ENCODE data around the gene PLD6.
A peak's percentile ranks its signal among the peaks of the same experiment; 100 is the strongest.
"Not testable (repeated sequence)": the region's sequence is repeated elsewhere in the genome, so short reads cannot be mapped to it uniquely, and the experiment has no call there.

The PLD6 gene, protein sequence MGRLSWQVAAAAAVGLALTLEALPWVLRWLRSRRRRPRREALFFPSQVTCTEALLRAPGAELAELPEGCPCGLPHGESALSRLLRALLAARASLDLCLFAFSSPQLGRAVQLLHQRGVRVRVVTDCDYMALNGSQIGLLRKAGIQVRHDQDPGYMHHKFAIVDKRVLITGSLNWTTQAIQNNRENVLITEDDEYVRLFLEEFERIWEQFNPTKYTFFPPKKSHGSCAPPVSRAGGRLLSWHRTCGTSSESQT

DNA sequence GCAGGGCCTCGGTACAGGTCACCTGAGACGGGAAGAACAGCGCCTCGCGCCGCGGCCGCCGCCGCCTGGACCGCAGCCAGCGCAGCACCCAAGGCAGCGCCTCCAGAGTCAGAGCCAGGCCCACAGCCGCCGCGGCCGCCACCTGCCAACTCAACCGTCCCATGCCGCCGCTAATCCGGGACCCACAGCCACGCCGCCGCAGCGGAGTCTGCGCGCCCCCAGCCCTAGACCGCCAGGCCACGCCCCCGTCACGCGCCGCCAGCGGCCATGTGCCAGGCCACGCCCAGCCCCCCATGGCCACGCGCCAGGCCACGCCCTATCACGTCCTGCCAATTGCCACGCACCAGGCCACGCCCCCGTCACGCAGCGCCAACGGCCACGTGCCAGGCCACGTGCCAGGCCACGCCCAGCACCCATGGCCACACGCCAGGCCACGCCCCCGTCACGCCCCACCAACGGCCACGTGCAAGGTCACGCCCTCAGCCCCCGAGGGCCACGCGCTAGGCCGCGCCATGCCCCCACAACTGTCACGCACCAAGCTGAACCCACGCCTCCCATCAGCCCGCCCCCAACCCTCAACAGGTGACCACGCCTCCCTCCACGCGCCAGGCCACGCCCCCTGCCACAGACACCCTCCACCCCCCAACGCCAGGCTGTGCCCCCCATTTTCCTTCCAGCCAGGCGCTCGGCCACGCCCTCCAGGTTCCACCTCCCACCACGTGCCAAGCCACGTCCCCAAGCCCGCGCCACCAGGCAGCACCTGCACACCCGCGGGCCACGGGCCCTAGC, at the start of gene PLD6:
Gene PLD6 (minus strand): TSS at position 210 of the 789 bp plus-strand sequence. CDS start 47 bp downstream, at position 163.
- DNase-seq = peak; percentile 82

DNA sequence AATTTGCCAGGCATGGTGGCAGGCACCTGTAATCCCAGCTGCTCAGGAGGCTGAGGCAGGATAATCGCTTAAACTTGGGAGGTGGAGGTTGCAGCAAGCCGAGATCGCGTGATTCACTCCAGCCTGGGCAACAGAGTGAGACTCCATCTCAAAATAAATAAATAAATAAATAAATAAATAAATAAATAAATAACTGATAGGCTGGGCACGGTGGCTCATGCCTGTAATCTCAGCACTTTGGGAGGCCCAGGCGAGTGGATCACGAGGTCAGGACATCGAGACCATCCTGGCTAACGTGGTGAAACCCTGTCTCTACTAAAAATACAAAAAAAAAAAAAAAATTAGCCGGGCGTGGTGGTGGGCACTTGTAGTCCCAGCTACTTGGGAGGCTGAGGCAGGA, 49.6 kb upstream of the PLD6 start:
- not testable (repeated sequence) for DNase-seq

DNA sequence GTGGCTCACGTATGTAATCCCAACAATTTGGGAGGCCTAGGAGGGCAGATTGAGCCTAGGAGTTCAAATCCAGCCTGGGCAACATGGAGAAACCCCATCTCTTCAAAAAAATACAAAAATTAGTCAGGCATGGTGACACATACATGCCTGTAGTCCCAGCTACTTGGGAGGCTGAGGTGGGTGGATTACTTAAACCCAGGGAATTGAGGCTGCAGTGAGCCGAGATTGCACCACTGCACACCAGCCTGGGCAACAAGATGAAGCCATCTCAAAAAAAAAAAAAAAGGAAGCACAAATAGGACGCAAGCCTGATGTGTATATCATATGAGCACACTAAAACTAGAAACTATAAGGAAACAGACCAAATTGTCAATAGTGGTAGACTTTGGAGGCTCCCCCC, 47.9 kb upstream of the PLD6 start:
- DNase-seq = no peak

DNA sequence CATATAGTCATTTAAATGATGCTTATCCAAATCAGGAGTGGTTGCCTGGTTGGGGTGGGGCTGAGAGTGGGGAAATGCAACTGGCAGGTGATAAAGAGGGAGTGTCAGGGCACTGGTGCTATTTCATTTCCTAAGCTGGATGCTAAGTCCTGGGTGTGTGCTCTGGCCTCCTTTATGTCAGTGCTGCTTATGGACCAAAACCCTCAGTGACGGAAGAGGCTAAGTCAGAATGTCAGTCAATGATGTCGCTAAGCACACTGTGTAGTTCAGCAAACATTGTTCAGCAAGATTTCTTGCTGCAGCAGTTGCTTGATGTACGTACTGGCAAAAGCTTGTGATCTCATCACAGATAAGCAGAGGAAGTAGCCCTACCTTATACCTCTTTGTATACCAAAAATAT, 47.3 kb upstream of the PLD6 start:
- no peak for DNase-seq

DNA sequence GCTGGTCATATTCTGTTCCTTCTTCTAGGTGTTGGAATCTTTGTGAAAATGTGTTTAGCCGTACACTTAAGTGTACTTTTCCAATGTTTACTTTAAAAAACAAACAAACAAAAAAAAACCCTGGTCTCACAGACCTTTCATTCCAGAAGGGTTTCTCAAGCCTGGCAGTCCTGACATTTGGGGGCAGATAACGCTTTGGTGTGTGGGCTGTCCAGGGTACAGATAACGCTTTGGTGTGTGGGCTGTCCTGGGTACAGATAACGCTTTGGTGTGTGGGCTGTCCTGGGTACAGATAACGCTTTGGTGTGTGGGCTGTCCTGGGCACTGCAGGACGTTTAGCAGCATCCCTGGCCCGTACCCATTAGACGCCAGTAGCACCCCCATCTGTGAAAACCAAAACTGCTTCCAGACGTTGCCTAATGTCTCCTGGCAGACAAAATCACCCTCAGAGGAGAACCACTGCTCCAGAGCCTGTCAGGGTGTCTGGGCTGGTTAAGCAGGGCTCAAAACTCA, 46.1 kb upstream of the PLD6 start:
- DNase-seq = no peak

DNA sequence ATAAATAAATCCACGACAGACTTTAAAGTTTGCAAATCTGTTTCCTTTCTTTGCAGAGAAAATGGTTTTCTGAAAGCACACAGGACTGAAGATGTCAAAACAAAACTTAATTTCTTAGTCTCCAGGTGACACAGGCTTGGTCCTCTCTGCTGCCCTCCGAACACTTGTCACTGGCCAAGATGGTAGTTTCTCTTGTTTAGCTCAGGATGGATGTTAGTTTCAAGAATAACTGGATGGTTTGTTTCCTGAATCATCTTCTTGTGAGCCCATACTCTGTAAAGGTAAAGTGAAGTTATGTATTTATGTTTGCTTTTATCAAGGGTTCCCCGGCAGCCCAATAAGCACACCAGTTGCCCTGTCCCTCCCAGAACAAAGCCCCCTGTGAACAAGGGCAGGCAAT, 40.7 kb upstream of the PLD6 start:
- DNase-seq = no peak

DNA sequence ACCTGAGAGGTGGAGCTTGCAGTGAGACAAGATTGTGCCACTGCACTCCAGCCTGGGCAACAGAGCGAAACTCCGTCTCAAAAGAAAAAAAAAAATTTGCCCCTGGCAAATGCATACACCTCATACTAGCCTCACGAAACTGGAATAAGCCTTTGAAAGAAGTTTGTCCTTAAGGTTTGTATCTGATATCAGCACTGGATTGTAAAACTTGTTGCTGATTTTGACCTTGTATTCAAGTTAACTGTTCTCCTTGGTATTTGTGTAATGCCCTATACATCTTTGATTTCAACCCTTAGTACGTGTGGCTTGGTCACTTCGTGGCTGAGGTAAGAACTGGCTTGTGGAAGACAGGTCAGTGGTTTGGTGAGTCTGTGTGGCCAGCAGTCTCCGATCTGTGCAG, 37.0 kb upstream of the PLD6 start:
- no peak for DNase-seq

DNA sequence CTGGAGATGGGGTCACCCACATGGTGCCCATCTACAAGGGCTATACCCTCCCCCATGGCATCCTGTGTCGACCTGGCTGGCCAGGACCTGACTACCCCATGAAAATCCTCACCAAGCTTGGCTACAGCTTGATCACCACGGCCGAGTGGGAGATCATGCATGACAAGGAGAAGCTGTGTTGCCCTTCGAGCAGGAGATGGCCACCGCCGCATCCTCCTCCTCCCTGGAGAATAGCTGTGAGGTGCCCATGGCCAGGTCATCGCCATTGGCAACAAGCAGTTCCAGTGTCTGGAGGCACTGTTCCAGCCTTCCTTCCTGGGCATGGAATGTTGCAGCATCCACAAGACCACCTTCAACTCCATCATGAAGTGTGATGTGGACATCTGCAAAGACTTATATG, 36.1 kb upstream of the PLD6 start:
- DNase-seq = no peak

DNA sequence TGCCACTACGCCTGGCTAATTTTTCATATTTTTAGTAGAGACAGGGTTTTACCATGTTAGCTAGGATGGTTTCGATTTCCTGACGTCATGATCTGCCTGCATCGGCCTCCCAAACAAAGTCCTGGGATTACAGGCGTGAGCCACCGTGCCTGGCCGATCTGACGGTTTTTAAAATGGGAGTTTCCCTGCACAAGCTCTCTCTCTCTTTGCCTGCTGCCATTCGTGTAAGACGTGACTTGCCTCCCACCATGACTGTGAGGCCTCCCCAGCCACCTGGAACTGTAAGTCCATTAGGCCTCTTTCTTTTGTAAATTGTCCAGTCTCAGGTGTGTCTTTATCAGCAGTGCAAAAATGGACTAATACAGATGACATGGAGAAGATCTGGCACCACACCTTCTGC, 35.5 kb upstream of the PLD6 start:
- no peak for DNase-seq

DNA sequence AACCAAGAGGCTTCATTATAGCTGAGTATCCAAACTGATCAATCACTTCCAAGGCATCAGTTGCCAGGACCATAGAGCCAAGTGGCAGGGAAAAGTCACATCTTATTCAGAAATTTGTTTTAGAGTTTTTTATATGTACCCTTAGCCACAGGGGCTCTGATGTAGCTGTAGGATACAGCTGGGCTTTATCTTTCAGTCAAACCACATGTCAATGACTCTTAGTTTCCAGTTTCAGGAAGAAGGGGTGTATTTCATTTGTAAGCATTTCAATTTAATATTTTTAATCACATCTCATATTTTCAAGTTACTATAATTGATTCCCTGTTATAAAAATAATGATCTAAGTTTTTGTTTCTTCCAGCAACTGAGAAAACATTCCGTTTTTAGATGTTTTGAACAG, 33.7 kb upstream of the PLD6 start:
- no peak for DNase-seq

DNA sequence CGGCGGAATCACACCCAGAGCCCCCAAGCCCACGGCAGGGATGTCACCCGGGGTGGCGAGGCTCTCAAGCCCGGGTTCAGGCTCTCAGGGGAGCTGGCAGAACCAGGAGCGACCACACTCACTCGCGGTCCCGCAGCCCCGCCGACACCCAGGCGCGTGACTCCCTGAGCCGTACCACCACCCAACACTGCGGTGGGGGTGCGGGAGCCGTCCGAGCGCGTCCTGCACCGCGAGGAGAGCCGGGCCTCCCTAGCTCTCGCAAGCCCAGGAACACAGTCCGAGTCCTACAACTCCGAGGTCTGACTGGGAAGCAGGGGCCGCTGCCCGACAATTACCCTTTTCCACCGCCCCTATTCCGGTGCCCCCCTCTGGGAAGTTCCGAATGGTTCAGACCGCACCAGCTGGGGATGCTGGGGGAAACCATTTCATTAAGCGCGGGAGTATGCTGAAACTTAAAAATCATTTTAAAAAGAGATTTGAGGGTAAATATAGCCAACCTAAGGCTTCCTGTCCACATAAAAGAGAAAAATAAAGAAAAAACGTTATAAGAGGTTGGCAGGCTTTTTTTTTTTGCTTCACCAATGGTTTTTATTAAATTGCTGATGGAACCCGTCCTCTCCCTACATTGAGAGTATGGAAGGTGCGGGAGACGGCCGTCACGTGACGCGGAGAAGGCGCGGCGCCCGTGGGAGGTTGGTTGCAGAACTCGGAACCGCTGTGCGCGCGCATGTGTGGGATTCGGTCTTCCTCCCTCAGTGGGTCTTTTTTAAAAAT, 31.1 kb upstream of the PLD6 start, which contains the start of gene FLCN:
Gene FLCN (minus strand): TSS at position 143 of the 774 bp plus-strand sequence. CDS start 9,031 bp downstream, outside the sequence.
- peak; percentile 64 for DNase-seq

DNA sequence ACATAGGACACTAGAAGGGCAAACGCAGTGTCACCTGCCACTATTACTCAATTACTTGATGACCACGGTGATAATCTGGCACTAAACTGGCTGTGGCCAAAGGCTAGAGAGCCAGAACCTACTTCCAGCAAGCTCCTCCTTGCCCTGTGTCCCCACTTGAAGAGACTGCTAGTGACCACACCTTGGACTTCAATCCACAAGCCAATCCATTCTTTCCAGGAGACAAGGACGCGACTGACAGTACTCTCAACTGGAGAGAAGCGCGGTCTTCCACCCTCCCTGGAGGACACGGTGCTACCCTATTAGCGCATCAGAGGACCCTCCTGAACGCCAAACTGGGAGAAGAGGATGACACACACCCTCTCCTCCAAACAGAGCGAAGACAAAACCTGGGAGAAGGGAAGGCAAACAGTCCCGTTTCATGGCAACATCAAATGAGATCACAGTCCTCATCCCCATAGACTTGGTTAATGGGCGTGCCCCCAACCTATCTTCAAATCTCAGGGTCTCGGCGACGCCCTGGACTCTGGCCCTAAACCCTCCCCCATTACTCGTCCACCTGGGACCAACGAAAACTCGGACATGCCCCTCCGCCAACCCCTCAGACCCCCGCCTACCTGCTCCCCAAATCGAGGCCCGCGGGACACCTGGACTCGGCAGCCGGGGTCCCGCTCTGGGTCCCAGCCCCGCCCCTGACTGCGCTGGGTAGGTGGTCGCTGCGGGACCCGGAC, 30.3 kb upstream of the PLD6 start:
- peak; percentile 6 for DNase-seq

DNA sequence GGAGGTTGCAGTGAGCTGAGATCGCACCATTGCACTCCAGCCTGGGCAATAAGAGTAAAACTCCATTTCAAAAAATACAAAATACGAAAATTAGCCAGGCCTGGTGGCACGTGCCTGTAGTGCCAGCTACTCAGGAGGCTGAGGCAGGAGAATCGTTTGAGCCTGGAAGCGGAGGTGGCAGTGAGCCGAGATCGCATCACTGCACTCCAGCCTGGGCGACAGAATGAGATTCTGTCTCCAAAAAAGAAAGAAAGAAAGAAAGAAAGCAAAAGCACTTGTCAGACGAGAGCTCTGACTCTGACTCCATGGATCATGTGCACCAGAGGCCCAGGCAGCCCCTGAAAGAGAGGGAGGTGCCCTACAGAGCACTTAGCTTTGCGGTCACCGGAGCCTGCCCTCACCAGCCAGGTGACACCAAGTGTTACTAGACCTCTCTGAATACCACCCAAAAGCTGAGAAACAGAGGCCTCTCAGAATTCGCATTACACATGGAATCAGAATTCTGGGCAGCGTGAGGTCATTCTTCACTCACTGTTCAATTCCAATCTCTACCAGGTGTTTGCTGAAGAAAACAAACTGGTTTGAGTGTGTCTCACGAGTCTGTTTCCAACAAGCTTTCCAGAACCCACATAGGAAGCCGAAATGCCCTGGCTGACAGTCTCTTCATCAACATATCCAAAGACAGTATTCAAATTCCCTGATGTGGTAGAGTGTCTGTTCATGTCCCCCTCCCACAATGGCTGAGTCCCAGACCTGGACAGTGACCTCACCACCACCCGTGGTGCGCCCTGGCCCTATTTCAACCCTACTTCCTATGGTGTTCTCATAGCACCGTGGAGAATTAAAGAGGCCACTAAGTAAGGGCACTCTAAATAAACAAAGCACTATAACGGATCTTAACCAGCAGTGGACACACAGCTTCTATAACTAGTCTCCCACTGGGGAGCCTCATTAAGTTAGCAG, 29.4 kb upstream of the PLD6 start:
- no peak for DNase-seq

DNA sequence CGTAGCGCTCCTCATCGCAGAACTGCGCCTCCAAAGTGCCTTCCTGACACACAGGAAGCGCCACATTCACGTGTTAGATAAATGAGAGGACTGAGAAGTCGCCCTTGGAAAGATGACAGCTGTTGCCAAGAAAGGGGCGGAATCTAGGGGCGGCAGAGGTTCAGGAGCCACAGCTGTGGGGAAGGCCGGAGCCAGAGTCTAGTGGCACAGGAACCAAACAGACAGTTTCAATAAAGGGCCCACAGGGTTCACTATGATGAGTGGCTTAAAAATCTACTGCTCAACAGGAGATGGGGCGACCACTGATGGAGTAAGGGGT, 26.1 kb upstream of the PLD6 start:
- no peak for DNase-seq

DNA sequence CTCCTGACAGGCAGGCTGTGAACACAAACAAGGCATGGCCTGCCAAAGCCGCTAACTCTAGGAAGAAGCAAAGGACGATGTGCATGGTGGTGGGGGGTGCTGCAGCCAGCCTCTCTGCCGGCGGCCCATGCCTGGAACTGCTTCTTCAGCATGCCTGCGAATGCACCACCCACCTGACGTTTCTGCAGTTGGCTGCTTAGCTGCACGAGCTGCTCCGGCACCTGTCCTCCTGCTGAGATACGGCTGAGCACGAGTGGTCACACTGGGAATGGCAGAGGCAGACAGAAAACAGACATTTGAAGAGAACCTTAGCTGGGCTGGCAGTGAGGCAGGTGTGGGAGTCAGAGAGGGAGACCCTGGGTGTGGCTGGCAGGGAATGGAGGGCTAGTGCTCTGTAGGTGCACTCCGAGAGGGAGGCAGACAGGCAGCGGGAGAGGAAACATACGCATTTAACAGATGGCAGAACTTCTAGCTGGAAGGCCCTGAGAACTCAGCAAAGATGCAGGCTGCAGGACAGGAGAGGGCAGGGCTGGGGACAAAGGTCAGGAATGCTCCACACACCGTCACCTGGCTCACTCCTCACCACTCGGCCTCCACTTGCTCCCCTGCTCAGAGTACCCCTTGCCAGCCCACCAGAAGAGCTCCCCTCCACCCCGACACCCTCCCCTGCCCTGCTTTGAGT, 25.6 kb upstream of the PLD6 start:
- no peak for DNase-seq

DNA sequence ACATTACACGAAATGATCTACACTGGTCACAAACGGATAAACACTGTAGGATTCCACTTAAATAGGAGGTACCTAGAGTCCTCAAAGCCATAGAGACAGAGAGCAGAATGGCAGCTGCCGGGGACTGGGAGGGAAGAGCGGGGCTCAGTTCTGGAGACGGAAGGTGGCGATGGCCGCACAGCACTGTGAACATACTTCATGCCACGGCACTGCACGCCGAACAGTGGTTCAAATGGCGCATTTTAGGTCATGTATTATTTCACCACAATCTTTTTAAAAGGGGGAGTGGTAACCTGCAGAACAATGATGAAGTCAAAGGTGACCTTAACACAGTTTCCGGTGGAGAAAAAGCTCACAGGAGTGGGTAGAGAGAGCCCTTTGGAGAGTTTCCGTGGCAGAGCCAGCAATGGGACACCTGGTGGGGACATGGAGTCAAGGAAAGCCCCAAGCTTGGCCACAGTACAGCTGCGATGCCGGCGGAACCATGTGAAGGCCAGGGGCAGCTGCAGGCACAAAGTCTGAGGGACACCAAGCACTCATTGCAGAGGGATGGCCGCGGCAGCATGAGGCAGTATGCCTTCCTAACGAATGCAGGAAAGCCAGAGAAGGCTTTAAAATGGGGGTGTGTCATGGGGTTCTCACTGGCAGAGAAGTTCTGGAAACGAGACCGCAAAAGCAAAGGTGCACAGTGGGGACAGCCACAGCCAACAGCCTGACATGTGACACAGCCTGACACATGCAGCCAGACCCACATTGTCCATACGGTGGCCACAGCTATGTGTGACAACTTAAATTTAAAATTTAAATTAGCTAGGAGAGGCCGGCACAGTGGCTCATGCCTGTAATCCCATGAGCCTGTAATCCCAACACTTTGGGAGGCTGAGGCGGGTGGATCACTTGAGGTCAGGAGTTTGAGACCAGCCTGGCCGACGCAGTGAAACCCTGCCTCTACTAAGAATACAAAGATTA, 23.6 kb upstream of the PLD6 start:
- no peak for DNase-seq

DNA sequence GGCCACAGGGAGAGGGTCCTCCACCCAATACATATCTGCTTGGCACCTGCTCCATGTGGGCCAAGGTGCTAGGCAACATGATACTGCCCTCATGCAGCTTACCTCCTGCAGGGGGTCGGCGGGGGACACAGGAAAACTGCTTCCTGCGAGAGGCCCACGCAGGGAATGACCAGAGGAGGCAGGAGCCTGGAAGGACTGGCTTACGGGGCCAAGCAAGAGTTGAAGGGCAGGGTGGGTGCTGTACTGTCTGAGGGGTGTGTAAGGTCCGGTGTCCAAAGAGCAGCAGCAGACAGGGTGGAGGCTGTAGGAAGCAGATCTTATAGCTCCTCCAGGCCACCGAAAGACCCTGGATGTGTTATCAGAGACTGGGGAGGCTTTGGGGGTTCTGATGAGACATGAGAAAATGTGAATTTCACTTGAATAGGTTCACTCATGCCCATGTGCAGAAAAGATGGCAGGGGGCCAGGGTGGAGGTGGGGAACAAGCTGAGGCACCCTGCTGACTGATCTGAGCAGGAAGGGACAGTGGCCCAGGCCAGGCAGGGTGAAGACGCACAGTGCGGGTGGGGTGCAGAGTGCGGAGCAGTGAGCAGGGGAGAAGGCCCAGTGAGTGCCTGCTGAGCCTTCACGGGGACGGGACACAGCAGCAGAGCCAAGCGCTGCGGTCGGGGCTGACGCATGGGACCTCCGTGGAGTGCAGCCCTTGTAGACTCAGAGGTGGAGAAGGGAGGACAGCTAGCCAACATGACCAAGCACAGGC, 22.6 kb upstream of the PLD6 start:
- DNase-seq = no peak

DNA sequence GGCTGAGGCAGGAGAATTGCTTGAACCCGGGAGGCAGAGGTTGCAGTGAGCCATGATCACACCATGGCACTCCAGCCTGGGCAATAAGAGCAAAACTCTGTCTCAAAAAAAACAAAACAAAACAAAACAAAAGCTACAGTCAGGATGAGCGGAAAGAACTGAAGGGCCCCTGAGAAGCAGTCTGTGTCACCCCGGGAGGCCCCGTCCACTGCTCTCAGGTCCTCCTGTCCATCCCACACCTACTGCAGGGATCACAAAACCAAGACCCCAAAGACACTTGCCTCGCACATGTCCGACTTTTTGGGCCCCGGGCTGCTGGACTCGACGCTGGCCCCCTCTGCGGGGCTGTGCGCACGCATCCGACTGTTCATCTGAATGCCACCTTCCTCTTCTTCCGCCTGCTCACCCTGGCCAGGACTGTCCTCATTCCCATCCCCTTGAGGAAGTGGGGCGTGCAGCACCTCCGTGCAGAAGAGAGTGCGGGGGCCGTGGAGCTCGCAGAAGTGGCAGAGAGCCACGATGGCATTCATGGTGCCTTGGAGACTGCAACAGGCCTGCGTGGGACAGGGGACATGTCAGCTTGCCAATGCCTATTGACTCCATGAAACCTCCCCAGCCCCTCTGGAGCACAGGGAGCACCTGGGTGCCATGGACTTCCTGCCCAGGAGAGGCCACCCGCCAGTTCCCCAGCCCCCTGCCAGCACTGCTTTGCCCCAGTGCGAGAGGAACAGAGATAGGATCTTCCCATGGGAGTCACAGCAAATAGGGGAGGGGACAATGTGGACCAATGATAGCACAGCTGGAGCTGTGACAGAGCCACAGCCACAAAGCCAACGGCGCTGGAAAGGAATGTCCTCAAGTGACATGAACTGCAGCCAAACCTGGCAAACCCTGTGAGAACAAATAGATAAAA, 21.7 kb upstream of the PLD6 start:
- DNase-seq = no peak
